ENCODE measurements around the gene GPR151.
A peak's percentile ranks its signal among the peaks of the same experiment; 100 is the strongest.

GPR151 gene

GRCh38 chr5:146466521-146467349, 49.3 kb downstream of the GPR151 start:
- no peaks in the 10 kb centered on the region for H3K9me3 ChIP-seq (ENCODE audit: control insufficient read depth, insufficient read depth, low read depth, low read length)
- H3K4me1 ChIP-seq (ENCODE audit: control insufficient read depth, insufficient read depth, low read length): peaks cover 2% of the 10 kb centered on the region; the same call in 1 of the 2 replicates
- TF ChIP-seq IKZF3 (tag by site-specific recombination; IDR thresholded peaks at IDR 0.05) (0 out of 2 replicates have a peak, but pooled peaks have one; percentile 23), PBX3 (CRISPR knock-in tag; IDR thresholded peaks at IDR 0.05) (no peak), ZNF214 (tag by site-specific recombination; IDR thresholded peaks at IDR 0.05; ENCODE audit: borderline replicate concordance) (no peak), GLIS1 (tag by site-specific recombination; IDR thresholded peaks at IDR 0.05) (no peak), CTCF (tag by site-specific recombination; IDR thresholded peaks at IDR 0.05) (peak; percentile 16; the same call in 1 of the 2 replicates), ZNF112 (tag by site-specific recombination; IDR thresholded peaks at IDR 0.05) (no peak)
- peaks cover 58 to 72% of the 10 kb centered on the region in 2 experiments for H3K36me3 ChIP-seq (ENCODE audit: control insufficient read depth in 2 of 2, insufficient read depth in 1 of 2, low read length in 2 of 2)
- ChIA-PET CTCF (interaction anchor here (0.6 to 1.3 kb wide), 6 partner anchors 9 to 523 kb away, joined by 3 to 5 read pairs (median 4); partner anchors contain the start of gene GPR151), POLR2A (interaction anchor here (1.0 kb wide), 1 partner anchor 20 kb away, joined by 3 read pairs; the partner anchor contains the start of gene TCERG1)
- H3K27ac ChIP-seq (ENCODE audit: extremely low read depth, low read depth, low read length): no peak overlapping the region
- no peak overlapping the region for H3K4me3 ChIP-seq (ENCODE audit: low read depth, low read length)

- POLR2A ChIA-PET: no interaction called here
- CTCF ChIA-PET: interaction anchor here (1.2 to 2.0 kb wide), 4 partner anchors 12 to 70 kb away, joined by 3 to 8 read pairs (median 4); partner anchors contain the start of gene TCERG1
- Histone ChIP-seq H3K4me3 (ENCODE audit: low read depth, low read length) (no peak overlapping the region), H3K4me1 (ENCODE audit: control insufficient read depth, insufficient read depth, low read length) (peaks cover 2% of the 10 kb centered on the region; the same call in 1 of the 2 replicates), H3K27ac (ENCODE audit: extremely low read depth, low read depth, low read length) (no peak overlapping the region), H3K9me3 (ENCODE audit: control insufficient read depth, insufficient read depth, low read depth, low read length) (no peaks in the 10 kb centered on the region), H3K36me3 (ENCODE audit: control insufficient read depth in 2 of 2, insufficient read depth in 1 of 2, low read length in 2 of 2) (peaks cover 60 to 80% of the 10 kb centered on the region in 2 experiments)
- TF ChIP-seq ZBTB10 (tag by site-specific recombination; IDR thresholded peaks at IDR 0.05) (no peak), KLF1 (tag by site-specific recombination; IDR thresholded peaks at IDR 0.05) (peak; percentile 39; the same call in 1 of the 2 replicates)
Measured at GRCh38 chr5:146463446-146463845, 52.5 kb downstream of the GPR151 start.
